PC-3 (cell line): ENCODE measurements around the gene ALOX15B. TPM values are rescaled to one million over a fixed set of nuclear protein-coding genes. Genes with fewer than 3 reads are reported as not detected.

ENCODE experiments used
- ATAC-seq: fragments of 200-7000 bp; cut with Tn5 transposase; 2 replicates; pipeline ENCODE4 v1.9.1; 2020; ENCODE audit warnings: mild to moderate bottlenecking, moderate library complexity
- BruUV-seq: library from RNA; stranded (reverse); fragments of 400-500 nt; replicated peaks from 2 replicates; lab custom pipeline; 2021; lab: Mats Ljungman, UMichigan
- CTCF ChIA-PET: fragments of 300-600 bp; sonication (Branson Sonifier 250); formaldehyde crosslinking; loops from one replicate; lab custom pipeline; 2022; ENCODE audit warnings: antibody characterized with exemption; lab: Charles Lee
- POLR2A ChIA-PET: fragments of 300-600 bp; sonication (Branson Sonifier 250); formaldehyde crosslinking; loops from one replicate; lab custom pipeline; 2022; ENCODE audit warnings: antibody characterized with exemption; ENCODE audit not compliant: unreplicated experiment; lab: Charles Lee
- DNase-seq: peaks from one replicate; pipeline ENCODE4 v3.0.0-alpha.2; 2015
- H2AFZ ChIP-seq: fragments of 300-600 bp; sonication (generic); 2 replicates; pipeline ENCODE4 v1.6.0; 2016; ENCODE audit warnings: antibody characterized with exemption, low read length
- H3F3A ChIP-seq: fragments of 300-600 bp; sonication (generic); one replicate; pipeline ENCODE4 v1.6.0; 2017; ENCODE audit warnings: antibody characterized with exemption, low read length, control low read depth, mild to moderate bottlenecking; ENCODE audit not compliant: unreplicated experiment
- H3K27ac ChIP-seq: fragments of 300-600 bp; sonication (generic); 2 replicates; pipeline ENCODE4 v1.5.1; 2016; ENCODE audit warnings: mild to moderate bottlenecking, low read length
- H3K27me3 ChIP-seq: fragments of 300-600 bp; sonication (generic); 2 replicates; pipeline ENCODE4 v1.6.1; 2016; ENCODE audit warnings: low read length, mixed read lengths
- H3K36me3 ChIP-seq: fragments of 300-600 bp; sonication (generic); 2 replicates; pipeline ENCODE4 v1.6.1; 2016; ENCODE audit warnings: low read depth, mixed run types, low read length, mixed read lengths
- H3K4me1 ChIP-seq: fragments of 300-600 bp; sonication (generic); 2 replicates; pipeline ENCODE4 v1.5.1; 2016; ENCODE audit warnings: low read length; ENCODE audit not compliant: insufficient read depth
- H3K4me2 ChIP-seq: fragments of 300-600 bp; sonication (generic); 2 replicates; pipeline ENCODE4 v1.6.0; 2016; ENCODE audit warnings: low read length
- H3K4me3 ChIP-seq: fragments of 300-600 bp; sonication (generic); 2 replicates; pipeline ENCODE4 v1.5.1; 2016; ENCODE audit warnings: mild to moderate bottlenecking, low read length, mixed read lengths
- H3K79me2 ChIP-seq: fragments of 300-600 bp; sonication (generic); 2 replicates; pipeline ENCODE4 v1.6.1; 2017; ENCODE audit warnings: low read length, mixed read lengths
- H3K9ac ChIP-seq: fragments of 300-600 bp; sonication (generic); 2 replicates; pipeline ENCODE4 v1.6.0; 2016; ENCODE audit warnings: mild to moderate bottlenecking, low read length
- H3K9me2 ChIP-seq: fragments of 300-600 bp; sonication (generic); replicated peaks from 2 replicates; pipeline ENCODE4 v1.6.1; 2016; ENCODE audit warnings: mixed run types, low read length, mixed read lengths
- H3K9me3 ChIP-seq: fragments of 300-600 bp; sonication (generic); 2 replicates; pipeline ENCODE4 v1.6.1; 2016; ENCODE audit warnings: low read length, mixed read lengths
- H4K20me1 ChIP-seq: fragments of 300-600 bp; sonication (generic); 2 replicates; pipeline ENCODE4 v1.6.1; 2016; ENCODE audit warnings: low read length, mixed read lengths
- CTCF ChIP-seq: fragments of 300-600 bp; sonication (generic); conservative IDR thresholded peaks from 2 replicates; pipeline ENCODE4 v1.5.1; 2017; ENCODE audit warnings: antibody characterized with exemption, low read depth, mild to moderate bottlenecking, low read length
- EZH2 ChIP-seq: fragments of 300-600 bp; sonication (generic); IDR thresholded peaks from one replicate; pipeline ENCODE4 v1.6.1; 2017; ENCODE audit warnings: antibody characterized with exemption, mild to moderate bottlenecking, low read length; ENCODE audit not compliant: unreplicated experiment
- EZH2phosphoT487 ChIP-seq: fragments of 300-600 bp; sonication (generic); IDR thresholded peaks from 2 replicates; pipeline ENCODE4 v1.6.1; 2018; ENCODE audit warnings: mild to moderate bottlenecking, antibody characterized with exemption, low read length, borderline replicate concordance
- intact Hi-C: fragments of 100-400 bp; cut with micrococcal nuclease; formaldehyde crosslinking; loops from 2 replicates; pipeline ENCODE4 v1.9.0; 2023
- total RNA-seq: library from RNA; depleted of rRNA; stranded (reverse); fragments of >200 nt; gene quantifications from 2 replicates; pipeline ENCODE4 v1.2.3, GENCODE V29; 2014

The ALOX15B gene
- total RNA-seq, 1 experiment from 2014 or later = not detected

GRCh38 chr17:8014558-8014850, 24.4 kb upstream of the ALOX15B start:
- Histone ChIP-seq H3K4me3 (no peak overlapping the region), H3K4me2 (no peak overlapping the region), H3F3A (no peaks in the 10 kb centered on the region), H3K9me2 (no peaks in the 10 kb centered on the region), H3K27ac (no peak overlapping the region), H3K36me3 (no peaks in the 10 kb centered on the region), H3K4me1 (peaks cover 22% of the 10 kb centered on the region), H3K27me3 (no peaks in the 10 kb centered on the region), H4K20me1 (no peaks in the 10 kb centered on the region), H2AFZ (no peak overlapping the region), H3K9ac (no peak overlapping the region), H3K9me3 (no peaks in the 10 kb centered on the region), H3K79me2 (no peaks in the 10 kb centered on the region)
- intact Hi-C loops = no loop called here
- BruUV-seq = no TSS peak
- ChIA-PET CTCF (no interaction called here), POLR2A (no interaction called here)
- no peak for DNase-seq
- TF ChIP-seq CTCF = no peak
- no peak for TF ChIP-seq EZH2
- no peak for TF ChIP-seq EZH2phosphoT487
- no peak for ATAC-seq

DNA sequence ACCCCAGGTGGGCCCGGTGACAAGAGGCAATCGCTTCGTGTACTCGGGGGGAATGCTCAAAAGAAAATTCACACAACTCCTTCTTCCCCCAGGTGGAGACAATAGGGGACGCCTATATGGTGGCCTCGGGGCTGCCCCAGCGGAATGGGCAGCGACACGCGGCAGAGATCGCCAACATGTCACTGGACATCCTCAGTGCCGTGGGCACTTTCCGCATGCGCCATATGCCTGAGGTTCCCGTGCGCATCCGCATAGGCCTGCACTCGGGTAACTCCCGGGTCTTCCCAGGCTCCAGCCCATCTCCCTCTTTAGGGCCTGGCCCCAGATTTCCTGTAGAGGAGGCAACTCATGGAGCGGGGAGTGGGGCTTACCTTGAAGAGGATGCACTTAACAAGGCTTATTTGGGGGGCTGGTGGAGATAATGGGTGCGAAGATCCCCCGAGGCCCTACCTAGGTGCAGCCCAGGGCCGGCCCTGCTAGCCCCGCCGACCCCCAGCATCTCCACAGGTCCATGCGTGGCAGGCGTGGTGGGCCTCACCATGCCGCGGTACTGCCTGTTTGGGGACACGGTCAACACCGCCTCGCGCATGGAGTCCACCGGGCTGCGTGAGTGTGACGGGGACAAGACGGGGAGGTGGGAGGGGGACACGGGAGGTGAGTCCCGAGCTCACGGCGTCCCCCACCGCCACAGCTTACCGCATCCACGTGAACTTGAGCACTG, 23.5 kb upstream of the ALOX15B start:
- Histone ChIP-seq H2AFZ (peak overlapping the region; percentile 72), H3K79me2 (no peaks in the 10 kb centered on the region), H3K9me2 (no peaks in the 10 kb centered on the region), H3K4me1 (peaks cover 28% of the 10 kb centered on the region), H3K9ac (no peak overlapping the region), H3K4me3 (peak overlapping the region; percentile 63), H3K4me2 (peak overlapping the region; percentile 79), H3K27me3 (no peaks in the 10 kb centered on the region), H3K36me3 (no peaks in the 10 kb centered on the region), H3K27ac (no peak overlapping the region), H4K20me1 (no peaks in the 10 kb centered on the region), H3K9me3 (no peaks in the 10 kb centered on the region), H3F3A (no peaks in the 10 kb centered on the region)
- DNase-seq (no peak), ATAC-seq (no peak)
- TF ChIP-seq EZH2 = no peak
- TF ChIP-seq CTCF = no peak
- TF ChIP-seq EZH2phosphoT487 = no peak
- POLR2A ChIA-PET = no interaction called here
- BruUV-seq = no TSS peak
- CTCF ChIA-PET = interaction anchor here (1.4 kb wide), 1 partner anchor 26 kb away, joined by 4 read pairs; no protein-coding TSS in a partner anchor
- intact Hi-C loops = no loop called here

GRCh38 chr17:8015957-8016631, 22.8 kb upstream of the ALOX15B start:
- peak; percentile 28 for ATAC-seq
- Histone ChIP-seq H3K79me2 (no peaks in the 10 kb centered on the region), H3K27ac (no peak overlapping the region), H4K20me1 (no peaks in the 10 kb centered on the region), H3K9me3 (no peaks in the 10 kb centered on the region), H3K4me3 (peak overlapping the region; percentile 63), H2AFZ (peak overlapping the region; percentile 72), H3K27me3 (no peaks in the 10 kb centered on the region), H3K9ac (0 out of 2 replicates have a peak overlapping the region, but pooled peaks have one; percentile 1), H3K4me1 (peaks cover 28% of the 10 kb centered on the region), H3K36me3 (no peaks in the 10 kb centered on the region), H3F3A (no peaks in the 10 kb centered on the region), H3K4me2 (peak overlapping the region; percentile 79), H3K9me2 (no peaks in the 10 kb centered on the region)
- no peak for TF ChIP-seq CTCF
- no peak for TF ChIP-seq EZH2phosphoT487
- no peak for TF ChIP-seq EZH2
- CTCF ChIA-PET = interaction anchor here (1.4 kb wide), 1 partner anchor 25 kb away, joined by 4 read pairs; no protein-coding TSS in a partner anchor
- BruUV-seq = no TSS peak
- POLR2A ChIA-PET = no interaction called here
- intact Hi-C loops = loop anchor here (1.0 kb wide), 1 partner anchor 41 kb away; no protein-coding TSS in a partner anchor
- DNase-seq = no peak
